Stimulated activated CD8-positive, alpha-beta memory T cell treated with anti-CD3 and anti-CD28 coated beads, Interleukin-4, amount 100 ng/mL, for 4 hours (primary cell): ENCODE data around the gene C1orf105.
A peak's percentile ranks its signal among the peaks of the same experiment; 100 is the strongest.
"Not testable (repeated sequence)": the region's sequence is repeated elsewhere in the genome, so short reads cannot be mapped to it uniquely, and the experiment has no call there.

ENCODE experiments used
- DNase-seq, 2 donors: peaks; one replicate each; pipeline ENCODE4 v3.0.0-alpha.2; 2020; ENCODE audit warnings: low read depth in 2 of 2, low spot score in 1 of 2

Gene C1orf105, protein sequence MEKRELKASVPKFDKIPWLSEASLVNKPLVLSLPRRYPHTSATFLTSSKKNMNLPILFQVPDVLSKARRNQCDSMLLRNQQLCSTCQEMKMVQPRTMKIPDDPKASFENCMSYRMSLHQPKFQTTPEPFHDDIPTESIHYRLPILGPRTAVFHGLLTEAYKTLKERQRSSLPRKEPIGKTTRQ

DNA sequence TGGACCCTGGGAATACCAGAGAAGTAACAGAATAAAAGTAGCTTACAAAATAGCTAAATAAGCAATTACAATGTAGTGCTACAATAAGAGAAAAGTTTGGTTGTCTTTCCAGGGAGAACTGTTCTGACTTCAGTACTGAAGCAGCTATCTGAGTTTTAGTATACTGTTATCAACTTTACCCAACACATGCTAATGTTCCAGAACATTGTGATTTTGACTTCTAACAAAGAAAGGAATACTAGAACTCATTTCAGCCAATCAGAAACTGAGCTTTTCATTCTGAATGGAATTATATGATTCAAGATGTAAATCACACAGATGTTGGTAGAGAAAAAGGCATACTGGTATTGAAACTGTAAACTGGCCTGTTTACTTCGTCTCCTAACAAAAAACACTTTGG is at the start of gene C1orf105:
TSS of gene C1orf105 (plus strand) at position 301 of the 400 bp plus-strand sequence. CDS start 201 bp downstream, outside the sequence.
- DNase-seq: no peak

- DNase-seq: not testable (repeated sequence)
Measured at GRCh38 chr1:172371646-172372045, 48.8 kb upstream of the C1orf105 start.

DNA sequence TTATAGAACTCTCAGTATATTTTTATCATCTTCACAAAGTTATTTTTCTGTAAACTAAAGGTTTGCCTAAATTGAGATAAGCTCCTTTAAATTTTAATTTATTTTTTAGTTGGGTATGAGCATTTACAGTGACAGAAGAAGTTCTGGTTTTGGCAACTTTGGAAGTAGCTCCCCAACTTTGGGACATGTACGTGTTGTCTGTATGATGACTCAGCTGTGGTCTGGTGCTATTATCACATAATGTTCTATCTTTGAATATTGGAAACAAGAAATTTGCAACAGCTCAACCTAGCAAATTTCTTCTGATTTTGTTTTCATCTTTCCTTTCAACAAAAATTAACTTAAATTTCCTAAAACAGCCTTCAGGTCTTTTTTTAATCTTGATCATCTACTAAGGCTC is 46.6 kb upstream of the C1orf105 start:
- DNase-seq: no peak

DNA sequence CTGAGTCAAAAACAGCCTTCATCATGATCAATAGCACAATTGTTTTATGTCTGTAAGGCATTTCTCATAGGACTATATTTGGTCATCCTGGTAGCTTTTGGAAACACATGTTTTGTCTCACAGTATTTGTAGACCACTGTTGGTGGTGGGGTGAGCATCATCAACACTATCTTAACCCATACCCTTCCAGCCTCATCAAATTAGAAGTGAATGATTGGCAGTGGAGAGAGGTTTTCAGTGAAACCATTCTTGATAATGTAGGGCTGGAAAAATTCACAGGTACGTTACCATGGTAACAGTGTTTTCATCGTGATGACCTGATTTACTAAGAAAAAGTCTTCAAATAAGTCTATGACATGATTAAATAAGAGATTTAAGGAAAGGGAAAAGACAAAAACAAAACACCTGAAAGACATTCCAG is 45.3 kb upstream of the C1orf105 start:
- DNase-seq: no peak

- DNase-seq: no peak
Measured at GRCh38 chr1:172376431-172376830, 44.1 kb upstream of the C1orf105 start.

DNA sequence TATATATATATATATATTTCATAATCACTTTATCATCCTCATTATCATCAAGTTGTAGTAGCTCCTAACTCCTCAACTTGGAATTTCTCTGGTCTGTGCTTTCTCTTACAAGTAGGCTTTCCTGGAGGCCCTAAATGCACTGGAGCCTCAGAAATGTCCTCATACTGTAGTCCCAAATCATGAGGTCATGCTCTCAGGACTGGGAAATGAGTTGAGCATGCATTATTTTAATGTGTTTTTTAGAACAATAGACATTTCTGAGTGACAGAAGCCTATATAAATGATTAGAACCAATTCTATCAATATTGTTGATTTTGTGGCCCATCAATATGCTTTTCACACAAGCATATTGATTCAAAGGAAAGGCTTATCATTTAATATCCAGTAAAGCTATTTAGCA is 42.9 kb upstream of the C1orf105 start:
- no peak for DNase-seq

DNA sequence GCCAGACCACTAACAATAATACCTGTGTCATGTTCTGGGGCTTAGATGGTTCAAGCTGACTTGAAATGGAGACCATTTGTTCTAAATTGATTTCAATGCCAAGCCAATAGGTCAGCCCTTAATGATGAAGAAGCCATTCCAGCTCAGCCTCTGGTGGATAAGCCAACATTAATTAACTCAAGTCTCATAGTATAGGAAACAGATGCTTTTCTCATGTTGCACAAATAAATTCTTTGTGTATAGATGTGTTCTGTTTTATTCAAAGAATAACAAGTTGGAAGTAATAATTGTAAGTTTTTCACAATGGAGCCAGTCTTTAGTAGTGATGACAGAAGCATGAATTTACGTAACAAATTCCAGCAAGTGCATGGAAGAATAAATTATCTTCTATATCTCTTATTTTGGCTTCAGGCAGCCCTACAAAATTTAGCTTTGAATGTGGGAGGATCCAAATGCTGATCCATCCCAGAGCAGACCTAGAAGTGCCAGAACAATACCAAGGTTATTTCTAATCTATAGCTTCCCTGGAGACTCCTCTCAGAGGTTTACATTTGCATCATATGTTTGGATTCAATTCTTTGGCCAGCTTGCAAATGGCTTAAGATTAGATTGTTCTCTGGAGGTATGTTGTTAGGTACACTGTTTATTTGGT is 42.2 kb upstream of the C1orf105 start:
- DNase-seq: no peak

GRCh38 chr1:172380441-172381244 is 39.8 kb upstream of the C1orf105 start:
- DNase-seq: no peak

GRCh38 chr1:172381946-172382345 is 38.5 kb upstream of the C1orf105 start:
- DNase-seq: no peak

DNA sequence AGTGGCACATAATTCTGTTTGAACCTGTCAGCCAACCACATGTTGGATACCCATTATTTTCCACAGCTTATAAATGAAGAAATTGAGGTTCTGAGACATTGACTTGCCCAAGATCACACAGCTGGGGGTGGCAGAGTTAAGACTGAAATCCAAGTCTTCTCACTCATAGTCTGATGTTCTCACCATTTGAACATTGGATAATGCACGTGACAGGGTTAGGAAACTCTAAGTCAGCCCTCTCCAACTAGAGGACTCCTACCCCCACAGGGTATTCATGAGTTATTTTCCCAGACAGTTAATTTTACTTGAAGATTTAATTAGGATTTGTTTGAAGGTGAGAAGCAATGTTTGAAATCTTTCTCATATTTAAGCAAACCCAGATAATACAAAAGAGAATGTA is 38.1 kb upstream of the C1orf105 start:
- no peak for DNase-seq

- no peak for DNase-seq
Measured at GRCh38 chr1:172382990-172383389, 37.5 kb upstream of the C1orf105 start.

DNA sequence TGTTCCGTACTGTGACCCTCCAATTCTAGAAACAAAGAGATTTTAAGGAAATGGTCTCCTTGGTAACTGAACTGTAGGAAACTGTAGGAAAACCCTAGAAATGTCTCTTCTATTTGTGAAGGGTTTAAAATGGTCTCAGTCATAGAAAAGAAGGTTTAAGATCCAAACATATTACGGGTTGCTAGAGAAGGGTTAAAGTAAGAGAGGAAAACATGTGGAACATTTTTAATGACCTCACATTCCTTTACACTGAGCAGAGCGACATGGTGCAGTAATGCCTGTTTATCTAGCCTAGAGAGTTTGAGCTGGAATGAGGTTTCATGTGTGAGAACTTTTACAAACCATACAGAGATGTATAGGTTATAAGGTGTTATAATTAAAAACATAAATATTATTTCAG is 36.9 kb upstream of the C1orf105 start:
- no peak for DNase-seq

DNA sequence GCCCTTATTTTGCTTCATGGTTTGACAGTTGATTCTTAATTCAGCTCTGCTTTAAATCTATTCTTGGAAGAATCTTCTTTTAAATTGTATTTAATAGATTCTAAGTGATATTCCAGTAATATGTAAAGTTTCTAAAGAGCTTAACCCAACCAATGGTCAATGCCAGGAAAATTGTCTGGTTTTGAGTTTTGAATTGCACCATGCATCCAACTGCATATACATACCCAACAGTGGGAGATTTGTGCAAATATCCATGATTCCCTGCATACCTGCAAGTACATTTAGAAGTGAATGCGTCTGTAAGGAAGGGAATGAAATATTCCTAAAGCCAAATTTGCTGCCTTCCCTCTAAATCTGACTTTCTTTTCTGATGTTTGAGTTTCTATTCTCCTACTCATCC is 35.8 kb upstream of the C1orf105 start:
- DNase-seq: no peak

DNA sequence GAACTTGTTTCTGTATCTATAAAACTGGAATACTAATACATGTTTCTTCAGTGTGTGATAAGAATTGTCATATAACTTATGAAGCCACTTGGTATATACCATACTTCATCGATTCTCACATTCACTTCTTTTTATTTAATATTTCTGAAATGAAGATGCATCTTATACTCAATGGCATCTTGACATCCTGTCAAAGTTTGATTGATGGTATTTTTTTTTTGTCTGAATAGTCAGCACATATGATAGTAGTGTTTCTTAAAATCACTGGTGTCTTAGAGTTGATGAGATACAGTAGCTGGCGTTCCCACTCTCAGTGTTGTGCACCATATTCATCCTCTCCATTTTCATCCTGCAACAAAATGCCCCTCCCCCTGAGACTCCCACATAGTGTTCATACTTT is 34.4 kb upstream of the C1orf105 start:
- no peak for DNase-seq

GRCh38 chr1:172388490-172388889 is 32.0 kb upstream of the C1orf105 start:
- DNase-seq: no peak

- DNase-seq: no peak
Measured at GRCh38 chr1:172390301-172390682, 30.2 kb upstream of the C1orf105 start.

DNA sequence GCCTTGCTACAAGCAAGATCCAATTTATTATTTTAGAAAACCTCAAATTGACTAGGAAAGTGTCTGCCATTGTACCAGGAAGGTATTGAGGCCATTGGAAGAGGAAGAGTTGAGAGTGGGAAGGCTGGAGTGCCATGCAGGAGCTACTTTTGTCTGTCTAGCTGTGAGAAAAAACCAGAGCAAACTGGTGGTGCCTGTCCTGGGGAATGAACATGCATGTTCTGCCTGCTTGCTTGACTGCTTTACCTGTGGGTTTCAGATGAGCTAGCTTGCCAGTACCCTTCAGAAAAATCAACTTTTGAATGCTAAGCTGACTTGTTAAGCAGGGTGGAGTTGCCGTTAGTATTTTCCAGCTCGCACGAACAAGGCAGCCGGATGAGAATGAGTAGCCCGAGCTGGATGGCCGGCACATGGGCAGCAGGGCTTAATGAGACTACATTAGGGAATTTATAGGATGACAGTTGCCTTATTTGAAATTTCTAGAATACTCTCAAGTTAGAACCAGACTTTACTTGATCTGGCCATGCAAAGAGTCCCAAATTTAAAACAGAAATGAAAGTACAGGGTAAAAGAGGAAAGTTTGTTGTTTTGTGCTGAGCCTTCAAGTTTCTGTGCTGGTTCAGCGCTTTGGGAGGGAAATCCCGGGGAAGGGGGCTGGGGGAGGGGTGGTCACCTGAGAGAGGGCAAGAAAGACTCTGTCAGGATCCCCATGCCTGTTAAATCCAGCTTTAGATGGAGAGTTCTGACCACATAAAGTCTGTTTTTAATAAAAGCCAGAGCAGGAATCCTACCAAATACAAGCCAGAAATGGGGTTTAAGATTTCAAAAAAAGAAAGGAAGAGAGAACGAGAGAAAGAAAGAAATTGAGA is 29.6 kb upstream of the C1orf105 start:
- no peak for DNase-seq

GRCh38 chr1:172391976-172392375 is 28.5 kb upstream of the C1orf105 start:
- DNase-seq: no peak

DNA sequence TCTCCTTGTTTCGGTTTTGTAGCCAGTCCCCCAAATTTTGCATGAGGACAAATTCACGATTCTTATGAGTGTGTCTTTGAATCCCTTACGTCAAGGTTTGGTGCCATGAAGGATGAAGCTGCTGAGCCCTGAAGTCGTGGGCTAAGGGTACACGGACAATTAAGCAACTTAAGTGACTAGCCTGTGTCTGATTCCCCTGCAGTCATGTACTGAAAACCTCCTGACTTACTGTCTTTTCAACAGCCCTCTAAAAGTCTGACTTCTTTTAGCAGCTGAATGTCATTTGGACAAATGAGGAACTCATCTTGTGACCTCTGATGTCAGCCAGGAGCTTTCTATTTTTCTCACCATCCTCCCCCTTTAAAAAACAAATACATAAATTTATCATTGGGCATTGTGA is 27.1 kb upstream of the C1orf105 start:
- no peak for DNase-seq

GRCh38 chr1:172394141-172394751 is 26.2 kb upstream of the C1orf105 start:
- DNase-seq: peak; percentile 31 to 43

DNA sequence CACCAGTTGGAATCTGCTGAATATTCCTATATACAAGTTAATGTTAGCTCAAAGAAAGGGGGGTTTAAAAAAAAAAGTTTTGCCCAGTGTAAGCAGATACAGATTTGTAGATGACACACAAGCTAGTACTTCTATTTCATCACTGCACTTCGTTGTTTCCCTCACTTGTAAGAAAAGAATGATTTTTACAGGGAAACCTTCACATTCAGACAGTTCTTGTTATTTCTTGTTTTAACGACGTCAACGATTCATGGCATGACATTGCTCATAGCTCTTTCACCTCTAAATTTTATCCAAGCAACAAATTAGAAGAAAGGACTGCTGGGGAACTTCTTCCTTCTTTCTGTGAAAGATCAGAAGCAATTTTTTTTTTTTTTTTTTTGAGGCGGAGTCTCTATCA is 25.7 kb upstream of the C1orf105 start:
- DNase-seq: no peak
